Stomach (tissue), 4 donors: ENCODE results near the gene FAM193B.

ENCODE experiments used
- CTCF ChIP-seq, 7 experiments: fragments of 450-650 bp in 4 of 7; fragments of 200-600 bp in 3 of 7; sonication (generic) in 3 of 7; IDR thresholded peaks; one replicate each; pipeline ENCODE4 v1.5.1; 2016 to 2019; ENCODE audit warnings: antibody characterized with exemption in 7 of 7, control low read depth in 2 of 7, mild to moderate bottlenecking in 1 of 7
- EP300 ChIP-seq: sonication (generic); formaldehyde crosslinking; IDR thresholded peaks from one replicate; pipeline ENCODE4 v1.6.1; 2017; ENCODE audit warnings: antibody characterized with exemption
- POLR2A ChIP-seq, 4 donors: fragments of 450-650 bp; IDR thresholded peaks; one replicate each; pipeline ENCODE4 v1.6.1; 2016; ENCODE audit warnings: antibody characterized with exemption in 4 of 4, control low read depth in 2 of 4, mild to moderate bottlenecking in 1 of 4, moderate library complexity in 1 of 4

DNA sequence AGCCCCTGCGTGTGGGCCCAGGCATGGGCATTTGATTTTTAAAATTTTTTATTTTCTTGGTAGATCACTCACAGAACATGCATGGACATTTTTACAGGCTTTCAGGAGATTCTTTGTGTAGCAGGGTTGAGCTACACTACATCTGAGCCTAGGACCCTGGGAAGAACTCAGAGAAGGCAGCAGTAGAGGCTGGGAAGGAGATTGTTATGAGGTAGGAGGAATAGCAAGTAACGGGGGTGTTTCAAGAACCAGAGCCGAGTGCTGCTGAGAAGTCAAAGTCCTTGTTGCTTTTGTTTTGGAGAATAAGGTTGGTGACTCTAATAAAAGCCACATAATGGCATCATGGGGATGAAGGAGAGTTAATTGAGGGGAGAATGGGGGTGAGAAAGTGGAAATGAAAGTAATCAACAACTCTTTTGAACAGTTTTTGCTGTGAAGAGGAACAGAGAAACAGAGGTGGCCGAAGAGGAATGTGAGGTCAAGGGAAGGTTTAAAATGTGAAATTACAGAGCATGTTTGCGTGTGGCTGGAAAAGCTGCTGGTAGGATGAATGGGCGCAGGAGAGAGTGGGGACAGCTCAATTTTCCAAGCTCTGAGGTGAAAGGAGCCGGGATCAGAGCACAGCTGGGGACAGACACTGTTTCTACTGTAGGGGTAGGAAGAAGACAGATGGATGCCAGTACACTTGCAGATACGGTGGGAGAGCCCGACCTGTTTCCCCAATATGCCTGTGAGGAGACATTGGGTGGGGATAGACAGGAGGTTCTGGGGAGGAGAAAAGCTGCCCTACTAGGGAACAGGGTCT lies 52.3 kb downstream of the FAM193B start:
- TF ChIP-seq EP300 = no peak
- TF ChIP-seq POLR2A (IDR thresholded peaks at IDR 0.05) = no peak
- TF ChIP-seq CTCF (IDR thresholded peaks at IDR 0.05) = no peak
